A673 (cell line): ENCODE data around the gene SRRM1. TPM values are rescaled to one million over a fixed set of nuclear protein-coding genes. Genes with fewer than 3 reads are reported as not detected.

Experiments used
- BruUV-seq: library from RNA; stranded (reverse); fragments of 400-500 nt; replicated peaks from 2 replicates; lab custom pipeline; 2021; lab: Mats Ljungman, UMichigan
- CTCF ChIA-PET: fragments of 300-600 bp; sonication (Branson Sonifier 250); formaldehyde crosslinking; loops from one replicate; lab custom pipeline; 2022; ENCODE audit warnings: antibody characterized with exemption; lab: Charles Lee
- POLR2A ChIA-PET: fragments of 300-600 bp; sonication (Branson Sonifier 250); formaldehyde crosslinking; loops from one replicate; lab custom pipeline; 2022; ENCODE audit warnings: antibody characterized with exemption; ENCODE audit not compliant: low non-redundant PET; lab: Charles Lee
- DNase-seq: peaks from one replicate; pipeline ENCODE4 v3.0.0-alpha.2; 2015; ENCODE audit warnings: low spot score
- H3K27ac ChIP-seq: fragments of 200-600 bp; sonication (generic); 2 replicates; pipeline ENCODE4 v1.5.1; 2016; ENCODE audit warnings: mixed run types, low read depth, mild to moderate bottlenecking, mixed read lengths, antibody characterized with exemption, low read length; ENCODE audit not compliant: poor library complexity, severe bottlenecking
- H3K27me3 ChIP-seq: fragments of 200-600 bp; sonication (generic); replicated peaks from 2 replicates; pipeline ENCODE4 v1.6.1; 2017; ENCODE audit warnings: mixed run types, low read depth, mild to moderate bottlenecking, mixed read lengths, antibody characterized with exemption, low read length; ENCODE audit not compliant: insufficient read depth, poor library complexity
- H3K36me3 ChIP-seq: fragments of 200-600 bp; sonication (generic); 2 replicates; pipeline ENCODE4 v1.6.1; 2016; ENCODE audit warnings: mixed run types, mild to moderate bottlenecking, mixed read lengths, antibody characterized with exemption, low read length; ENCODE audit not compliant: insufficient read depth, poor library complexity, severe bottlenecking
- H3K4me1 ChIP-seq: fragments of 200-600 bp; sonication (generic); 2 replicates; pipeline ENCODE4 v1.6.1; 2017; ENCODE audit warnings: mixed run types, mild to moderate bottlenecking, mixed read lengths, antibody characterized with exemption, low read length; ENCODE audit not compliant: insufficient read depth, poor library complexity, severe bottlenecking
- H3K4me3 ChIP-seq: fragments of 200-600 bp; sonication (generic); 2 replicates; pipeline ENCODE4 v1.5.1; 2016; ENCODE audit warnings: low read depth, mixed run types, mild to moderate bottlenecking, mixed read lengths, low read length; ENCODE audit not compliant: poor library complexity, severe bottlenecking
- H3K9me3 ChIP-seq: fragments of 200-600 bp; sonication (generic); 2 replicates; pipeline ENCODE4 v1.6.1; 2016; ENCODE audit warnings: mixed run types, low read depth, mild to moderate bottlenecking, mixed read lengths, antibody characterized with exemption, low read length; ENCODE audit not compliant: poor library complexity, severe bottlenecking
- CTCF ChIP-seq: fragments of 300-800, 200-600 bp; sonication (generic); conservative IDR thresholded peaks from 2 replicates; pipeline ENCODE4 v1.5.1; 2017; ENCODE audit warnings: low read depth, mild to moderate bottlenecking, antibody characterized with exemption, low read length, moderate library complexity, mixed read lengths
- EZH2 ChIP-seq: fragments of 200-600 bp; sonication (generic); IDR thresholded peaks from 2 replicates; pipeline ENCODE4 v1.6.1; 2017; ENCODE audit warnings: borderline replicate concordance, low read depth, mild to moderate bottlenecking, mixed read lengths, antibody characterized with exemption, low read length; ENCODE audit not compliant: poor library complexity, severe bottlenecking
- intact Hi-C: fragments of 100-400 bp; cut with micrococcal nuclease; formaldehyde crosslinking; loops from one replicate; pipeline ENCODE4 v1.10.0; 2022; ENCODE audit not compliant: unreplicated experiment
- total RNA-seq: library from RNA; stranded (reverse); gene quantifications from 2 replicates; pipeline ENCODE4 v1.2.3, GENCODE V29; 2021

The SRRM1 gene
- total RNA-seq, 1 experiment from 2014 or later, result 185 TPM

- TF ChIP-seq EZH2 (no peak), CTCF (no peak)
- POLR2A ChIA-PET, result interaction anchor here (0.5 kb wide), 1 partner anchor 407 kb away, joined by 5 read pairs; no protein-coding TSS in a partner anchor
- no peak overlapping the region for H3K27ac ChIP-seq
- no peaks in the 10 kb centered on the region for H3K27me3 ChIP-seq
- no TSS peak for BruUV-seq
- H3K4me3 ChIP-seq, result no peak overlapping the region
- intact Hi-C loops, result no loop called here
- CTCF ChIA-PET, result no interaction called here
- no peaks in the 10 kb centered on the region for H3K9me3 ChIP-seq
- no peaks in the 10 kb centered on the region for H3K36me3 ChIP-seq
- DNase-seq, result no peak
- H3K4me1 ChIP-seq, result no peaks in the 10 kb centered on the region
Measured at GRCh38 chr1:24605534-24606295, 37.4 kb upstream of the SRRM1 start.

GRCh38 chr1:24606296-24606605 is 36.9 kb upstream of the SRRM1 start:
- H3K27me3 ChIP-seq, result no peaks in the 10 kb centered on the region
- no peaks in the 10 kb centered on the region for H3K4me1 ChIP-seq
- DNase-seq, result no peak
- CTCF ChIA-PET, result no interaction called here
- intact Hi-C loops, result no loop called here
- POLR2A ChIA-PET, result interaction anchor here (0.5 kb wide), 1 partner anchor 407 kb away, joined by 5 read pairs; no protein-coding TSS in a partner anchor
- BruUV-seq, result no TSS peak
- TF ChIP-seq EZH2, result no peak
- TF ChIP-seq CTCF, result no peak
- no peaks in the 10 kb centered on the region for H3K36me3 ChIP-seq
- no peaks in the 10 kb centered on the region for H3K9me3 ChIP-seq
- H3K27ac ChIP-seq, result no peak overlapping the region
- no peak overlapping the region for H3K4me3 ChIP-seq

- H3K4me1 ChIP-seq, result no peaks in the 10 kb centered on the region
- H3K36me3 ChIP-seq, result no peaks in the 10 kb centered on the region
- no peak for TF ChIP-seq CTCF
- BruUV-seq, result no TSS peak
- no peaks in the 10 kb centered on the region for H3K27me3 ChIP-seq
- ChIA-PET POLR2A (no interaction called here), CTCF (no interaction called here)
- DNase-seq, result no peak
- intact Hi-C loops, result no loop called here
- no peak overlapping the region for H3K27ac ChIP-seq
- no peak overlapping the region for H3K4me3 ChIP-seq
- H3K9me3 ChIP-seq, result no peaks in the 10 kb centered on the region
Measured at GRCh38 chr1:24606621-24607020, 36.5 kb upstream of the SRRM1 start.
